22Rv1 (cell line): ENCODE results near the gene DGKB.

Experiments
- CTCF ChIP-seq: fragments of 450-650 bp; IDR thresholded peaks from 2 replicates; pipeline ENCODE4 v1.5.1; 2017; ENCODE audit warnings: mild to moderate bottlenecking
- ZFX ChIP-seq: fragments of 450-650 bp; IDR thresholded peaks from 2 replicates; pipeline ENCODE4 v1.6.1; 2017; ENCODE audit warnings: antibody characterized with exemption, borderline replicate concordance

- no peak for TF ChIP-seq CTCF
- no peak for TF ChIP-seq ZFX
Measured at GRCh38 chr7:14209896-14210484, 692.6 kb downstream of the DGKB start.
